ENCODE results near the gene KIF7.
A peak's percentile ranks its signal among the peaks of the same experiment; 100 is the strongest.
"Not testable (repeated sequence)": the region's sequence is repeated elsewhere in the genome, so short reads cannot be mapped to it uniquely, and the experiment has no call there.

Gene KIF7, protein sequence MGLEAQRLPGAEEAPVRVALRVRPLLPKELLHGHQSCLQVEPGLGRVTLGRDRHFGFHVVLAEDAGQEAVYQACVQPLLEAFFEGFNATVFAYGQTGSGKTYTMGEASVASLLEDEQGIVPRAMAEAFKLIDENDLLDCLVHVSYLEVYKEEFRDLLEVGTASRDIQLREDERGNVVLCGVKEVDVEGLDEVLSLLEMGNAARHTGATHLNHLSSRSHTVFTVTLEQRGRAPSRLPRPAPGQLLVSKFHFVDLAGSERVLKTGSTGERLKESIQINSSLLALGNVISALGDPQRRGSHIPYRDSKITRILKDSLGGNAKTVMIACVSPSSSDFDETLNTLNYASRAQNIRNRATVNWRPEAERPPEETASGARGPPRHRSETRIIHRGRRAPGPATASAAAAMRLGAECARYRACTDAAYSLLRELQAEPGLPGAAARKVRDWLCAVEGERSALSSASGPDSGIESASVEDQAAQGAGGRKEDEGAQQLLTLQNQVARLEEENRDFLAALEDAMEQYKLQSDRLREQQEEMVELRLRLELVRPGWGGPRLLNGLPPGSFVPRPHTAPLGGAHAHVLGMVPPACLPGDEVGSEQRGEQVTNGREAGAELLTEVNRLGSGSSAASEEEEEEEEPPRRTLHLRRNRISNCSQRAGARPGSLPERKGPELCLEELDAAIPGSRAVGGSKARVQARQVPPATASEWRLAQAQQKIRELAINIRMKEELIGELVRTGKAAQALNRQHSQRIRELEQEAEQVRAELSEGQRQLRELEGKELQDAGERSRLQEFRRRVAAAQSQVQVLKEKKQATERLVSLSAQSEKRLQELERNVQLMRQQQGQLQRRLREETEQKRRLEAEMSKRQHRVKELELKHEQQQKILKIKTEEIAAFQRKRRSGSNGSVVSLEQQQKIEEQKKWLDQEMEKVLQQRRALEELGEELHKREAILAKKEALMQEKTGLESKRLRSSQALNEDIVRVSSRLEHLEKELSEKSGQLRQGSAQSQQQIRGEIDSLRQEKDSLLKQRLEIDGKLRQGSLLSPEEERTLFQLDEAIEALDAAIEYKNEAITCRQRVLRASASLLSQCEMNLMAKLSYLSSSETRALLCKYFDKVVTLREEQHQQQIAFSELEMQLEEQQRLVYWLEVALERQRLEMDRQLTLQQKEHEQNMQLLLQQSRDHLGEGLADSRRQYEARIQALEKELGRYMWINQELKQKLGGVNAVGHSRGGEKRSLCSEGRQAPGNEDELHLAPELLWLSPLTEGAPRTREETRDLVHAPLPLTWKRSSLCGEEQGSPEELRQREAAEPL (N-terminal part only)

DNA sequence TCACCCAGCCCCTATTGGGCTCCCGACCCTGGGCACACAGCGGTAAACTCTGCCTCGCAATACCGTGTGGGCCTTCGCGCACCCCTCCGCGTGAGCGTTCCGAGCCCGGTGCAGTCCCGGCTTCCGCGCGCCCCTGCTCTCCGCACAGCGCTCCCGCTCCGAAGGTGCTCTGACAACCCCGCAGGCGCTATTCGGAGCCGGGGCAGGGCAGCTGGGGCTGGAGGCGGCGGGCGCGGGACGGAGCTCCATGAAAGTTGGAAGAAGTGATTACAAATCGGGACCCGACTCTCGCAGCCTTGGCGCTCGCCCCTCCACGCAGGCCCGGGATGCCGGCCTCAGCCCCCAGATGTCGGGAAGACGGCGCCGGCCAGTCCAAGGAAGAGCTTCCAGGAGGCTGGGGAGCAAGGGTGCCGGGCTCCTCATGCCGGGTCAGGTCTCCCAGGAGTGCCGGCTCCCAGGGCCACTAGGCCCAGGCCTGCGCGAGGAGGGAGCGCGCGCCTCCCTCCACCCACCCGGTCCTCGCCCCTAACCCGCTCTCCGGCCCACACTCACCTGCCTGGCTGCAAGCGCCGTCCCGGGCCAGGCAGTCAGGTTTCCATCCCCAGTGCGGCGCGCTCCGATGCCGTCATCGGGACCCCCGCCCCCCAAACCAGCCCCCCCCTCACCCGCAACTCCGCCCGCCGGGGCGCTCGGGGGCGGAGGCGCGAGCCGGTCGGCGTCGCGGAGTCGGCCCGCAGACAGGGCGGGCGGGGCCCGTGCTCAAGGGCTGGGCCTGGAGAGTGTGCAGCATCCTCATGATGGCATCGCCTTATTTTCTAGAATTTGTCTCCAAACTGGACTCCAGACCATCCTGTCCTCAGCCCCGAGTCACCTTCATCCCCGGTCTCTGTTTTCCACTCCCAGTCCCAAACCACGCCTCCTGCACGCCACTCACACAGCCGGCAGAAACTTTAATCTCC, at the start of gene KIF7:
TSS of gene KIF7 (minus strand) at position 621 of the 959 bp plus-strand sequence. CDS start 2,537 bp downstream, outside the sequence.
- no peak for DNase-seq

DNA sequence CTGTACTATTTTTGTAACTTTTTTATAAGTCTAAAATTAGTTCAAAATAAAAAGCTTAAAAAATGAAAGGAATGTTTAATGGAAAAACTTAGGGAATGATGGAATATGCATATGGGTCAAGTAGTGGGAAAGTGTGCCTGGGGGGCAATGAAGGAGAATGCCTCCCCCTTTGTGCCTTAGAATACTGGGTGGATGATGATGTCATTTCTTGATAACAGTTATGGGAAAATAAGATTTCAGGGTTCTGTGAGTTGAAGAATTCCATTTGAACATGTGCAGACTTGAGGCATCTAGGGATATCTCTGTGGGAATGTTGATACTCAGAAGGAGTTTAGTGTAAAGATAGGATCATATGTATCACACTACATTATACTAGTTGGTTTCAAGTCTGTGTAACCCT, 49.1 kb upstream of the KIF7 start:
- no peak for DNase-seq

- DNase-seq, result no peak
Measured at GRCh38 chr15:89695198-89695597, 39.9 kb upstream of the KIF7 start.

GRCh38 chr15:89693696-89694095, 38.4 kb upstream of the KIF7 start:
- DNase-seq, result no peak

DNA sequence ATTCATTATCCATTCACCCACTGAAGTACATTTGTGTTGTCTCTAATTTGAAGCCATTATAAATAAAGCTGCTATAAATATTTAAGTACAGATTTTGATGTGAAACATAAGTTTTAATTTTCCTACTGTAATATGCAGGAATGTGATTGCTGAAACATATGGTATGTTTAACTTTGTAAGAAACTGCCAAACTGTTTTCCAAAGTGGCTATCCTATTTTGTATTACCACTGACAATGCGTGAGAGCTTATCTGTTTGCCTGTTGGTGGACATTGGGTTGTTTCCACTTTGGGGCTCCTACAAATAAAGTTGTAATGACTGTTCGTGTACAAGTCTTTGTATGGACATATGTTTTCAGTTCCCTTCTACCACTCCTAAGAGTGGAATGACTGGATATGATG, 37.8 kb upstream of the KIF7 start:
- no peak for DNase-seq

DNA sequence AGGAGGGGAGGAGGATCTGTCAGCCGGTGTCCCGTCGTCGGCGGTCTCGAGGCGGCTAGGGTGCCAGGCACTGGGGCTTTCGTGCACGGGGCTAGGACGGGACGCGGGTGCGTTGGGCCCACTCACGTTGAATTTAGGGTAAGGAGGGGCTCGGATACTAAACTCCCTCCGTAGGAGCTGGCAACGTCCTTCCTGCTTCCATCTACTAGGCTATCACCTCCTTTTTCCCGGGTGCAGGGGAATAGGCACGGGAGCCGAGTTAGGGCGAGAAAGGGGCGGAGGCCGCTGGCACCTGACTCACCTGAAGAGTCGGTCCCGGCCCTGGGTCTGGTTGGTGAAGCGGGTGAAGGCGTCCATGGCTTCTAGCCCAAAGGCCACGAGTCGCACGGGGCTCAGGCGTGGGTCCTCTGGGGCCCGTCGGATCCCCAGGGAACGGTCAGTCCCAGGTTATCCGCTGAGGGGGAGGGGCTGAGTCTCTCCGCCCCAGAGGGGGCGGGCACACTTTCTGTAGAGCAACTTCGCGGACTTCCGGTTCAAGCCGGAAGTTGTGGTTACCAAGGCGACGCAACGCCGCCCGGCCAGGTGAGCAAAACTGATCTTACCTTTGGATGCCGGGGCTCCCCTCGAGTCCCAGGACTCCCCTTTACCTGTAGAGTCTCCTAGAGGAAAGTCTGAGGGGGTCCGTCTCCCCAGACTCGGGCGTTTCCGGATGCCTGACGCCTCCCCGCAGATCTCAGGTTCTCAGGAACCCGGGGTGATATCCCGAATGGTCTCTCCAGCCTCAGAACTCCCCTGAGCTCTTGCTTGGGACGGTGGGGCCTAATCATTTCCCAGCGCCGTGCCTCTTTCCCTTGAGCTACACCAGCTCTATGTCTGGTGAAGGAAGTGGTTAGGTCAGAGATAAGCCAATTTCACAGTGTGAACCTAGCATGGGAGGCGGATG, 35.3 kb upstream of the KIF7 start, which contains the start of the genes PEX11A and WDR93:
TSS of gene PEX11A (minus strand) at position 479 of the 943 bp plus-strand sequence. CDS start at position 357, 122 bp downstream.
TSS of gene WDR93 (plus strand) at position 536 of the 943 bp plus-strand sequence. CDS start 10,936 bp downstream, outside the sequence.
- DNase-seq, result peak; percentile 56

DNA sequence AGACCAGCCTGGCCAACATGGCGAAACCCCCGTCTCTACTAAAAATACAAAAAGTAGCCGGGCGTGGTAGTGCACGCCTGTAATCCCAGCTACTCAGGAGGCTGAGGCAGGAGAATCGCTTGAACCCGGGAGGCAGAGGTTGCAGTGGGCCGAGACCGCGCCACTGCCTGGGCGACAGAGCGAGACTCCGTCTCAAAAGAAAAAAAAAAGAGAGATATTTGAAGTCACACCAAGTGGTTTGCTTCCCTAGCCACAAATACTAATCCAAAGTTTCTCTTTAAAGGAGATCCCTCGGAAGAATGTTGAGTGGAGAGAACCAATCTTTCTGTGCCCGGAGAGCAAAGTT, 34.6 kb upstream of the KIF7 start:
- DNase-seq, result not testable (repeated sequence)

GRCh38 chr15:89686522-89686921, 31.3 kb upstream of the KIF7 start:
- DNase-seq, result no peak

DNA sequence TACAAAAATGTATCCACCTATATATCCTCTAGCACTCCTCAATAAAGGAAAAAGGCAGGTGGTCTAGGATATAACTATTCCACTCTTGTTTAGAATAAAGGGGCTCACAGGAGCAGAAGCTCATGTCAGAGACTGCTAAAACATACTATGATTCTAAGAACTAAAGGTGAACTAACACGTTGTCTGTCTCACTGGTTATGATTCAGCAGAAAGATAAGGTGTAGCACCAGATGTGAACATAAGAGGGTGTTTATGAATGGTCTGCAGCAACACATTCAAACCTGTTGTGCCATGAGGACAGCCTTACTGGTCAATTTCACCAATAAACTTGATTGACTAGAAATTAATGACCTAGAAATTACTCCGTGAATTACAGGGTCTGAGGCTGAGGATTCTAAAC, 30.7 kb upstream of the KIF7 start:
- DNase-seq, result no peak

- no peak for DNase-seq
Measured at GRCh38 chr15:89681146-89681545, 25.9 kb upstream of the KIF7 start.

GRCh38 chr15:89680282-89680873, 25.1 kb upstream of the KIF7 start:
- peak; percentile 36 for DNase-seq

- no peak for DNase-seq
Measured at GRCh38 chr15:89679212-89679611, 23.9 kb upstream of the KIF7 start, which contains the start of gene PLIN1. Gene PLIN1, minus strand, starts transcription at chr15:89679367. Its CDS starts 1,878 bp downstream, at chr15:89677489.

DNA sequence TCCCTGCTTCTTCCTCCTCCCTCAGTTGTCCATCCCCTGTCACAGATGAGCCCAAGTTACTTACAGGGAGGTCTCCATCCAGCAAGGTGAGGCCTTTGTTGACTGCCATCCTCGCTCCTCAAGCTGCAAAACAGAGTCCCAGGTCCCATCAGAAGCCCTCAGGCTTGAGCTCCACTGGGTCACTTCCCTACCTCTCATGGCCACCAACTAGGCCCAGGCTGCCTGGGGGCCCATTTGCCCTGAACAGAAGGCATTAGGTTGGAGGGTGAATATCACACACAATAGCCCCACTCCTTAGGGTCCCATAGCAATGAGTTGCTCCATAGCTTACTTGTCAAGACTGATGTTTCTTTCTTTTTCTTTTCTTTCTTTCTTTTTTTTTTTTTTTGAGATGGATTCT, 22.1 kb upstream of the KIF7 start:
- no peak for DNase-seq

- DNase-seq, result no peak
Measured at GRCh38 chr15:89675606-89676005, 20.3 kb upstream of the KIF7 start.

DNA sequence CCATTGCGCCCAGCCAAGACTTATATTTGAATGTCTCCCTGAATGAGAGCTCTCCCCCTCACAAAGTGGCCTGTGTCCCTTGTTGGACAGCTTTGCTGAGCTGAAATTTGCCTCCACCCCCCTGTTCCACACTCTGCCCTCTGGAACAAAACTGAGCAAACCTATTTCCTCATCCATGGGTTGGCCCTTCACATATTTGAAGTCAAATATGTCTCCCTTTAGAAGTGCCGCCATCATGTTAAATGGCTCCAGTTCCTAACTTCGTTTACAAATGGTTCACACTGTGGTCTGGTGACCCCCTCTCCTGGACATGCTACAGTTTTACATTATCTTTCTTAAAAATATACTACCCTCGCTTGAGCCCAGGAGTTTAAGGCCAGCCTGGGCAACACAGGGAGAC, 19.3 kb upstream of the KIF7 start:
- no peak for DNase-seq

- DNase-seq, result no peak
Measured at GRCh38 chr15:89673165-89673512, 17.9 kb upstream of the KIF7 start.

- no peak for DNase-seq
Measured at GRCh38 chr15:89672221-89673164, 17.2 kb upstream of the KIF7 start.

DNA sequence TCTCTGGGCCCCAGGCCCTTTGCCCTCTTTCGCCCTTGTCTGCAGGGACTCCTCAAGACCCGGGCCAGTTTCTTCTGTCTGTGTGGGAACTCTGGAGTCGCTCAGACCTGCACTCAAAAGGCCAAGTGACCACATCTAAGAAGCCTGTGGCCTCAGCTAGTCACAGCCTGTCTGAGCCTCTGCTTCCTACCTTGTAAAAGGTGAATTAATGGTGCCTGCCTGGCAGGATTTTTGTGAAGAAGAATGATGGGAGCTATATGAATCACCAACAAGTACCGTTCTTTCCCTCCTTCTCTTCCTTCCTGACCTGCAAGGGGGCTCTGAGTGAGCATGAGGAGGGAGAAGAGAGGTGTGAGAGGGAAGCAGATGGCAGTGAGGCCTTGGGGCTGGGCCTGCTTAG, 16.4 kb upstream of the KIF7 start:
- DNase-seq, result no peak

Measured in DMS153 (cell line).